ENCODE data around the gene DUOX2. TPM values are rescaled to one million over a fixed set of nuclear protein-coding genes. Genes with fewer than 3 reads are reported as not detected.

DUOX2 gene
- total and polyA plus RNA-seq, 2 of the 8 experiments (the other 6 are each of a cell fraction or from before 2014, with no cell fraction given), result 0.08 TPM; not detected in 1

DNA sequence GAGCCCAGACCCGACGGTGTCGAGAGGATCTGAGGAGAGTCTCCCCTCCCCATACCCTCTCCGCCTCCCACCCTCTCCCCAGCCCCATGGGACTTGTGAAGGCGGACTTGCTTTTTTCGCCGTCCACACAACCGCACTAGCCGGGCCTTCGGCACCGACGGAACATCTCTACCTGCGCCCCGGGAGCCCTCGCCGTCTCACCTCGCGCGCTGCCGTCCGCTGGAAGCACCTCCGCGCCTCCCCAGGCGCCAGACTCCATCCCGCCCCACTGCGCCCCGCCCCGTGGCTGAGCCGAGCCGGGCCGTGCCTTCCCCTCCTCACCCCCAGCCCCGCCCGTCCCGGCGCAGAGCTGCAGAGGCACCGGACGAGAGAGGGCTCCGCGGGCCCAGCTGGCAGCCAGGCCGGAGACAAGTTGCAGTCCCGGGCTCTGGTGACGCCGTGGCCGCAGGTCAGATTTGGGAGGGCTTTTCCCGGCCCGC is 15.7 kb upstream of the DUOX2 start, which contains the start of the genes DUOX1 and DUOXA1:
Gene DUOX1, plus strand, starts transcription at position 344 of the 479 bp plus-strand sequence. CDS start 1,973 bp downstream, outside the sequence.
Gene DUOXA1, minus strand, starts transcription at position 229 of the 479 bp plus-strand sequence. CDS start 6,865 bp downstream, outside the sequence.
- POLR2A ChIA-PET (ENCODE audit: partially characterized antibody), result interaction anchor here (1.1 to 1.6 kb wide), 3 partner anchors 13 to 57 kb away, joined by 3 to 6 read pairs (median 4); no protein-coding TSS in a partner anchor

More for the DNA sequence above, 15.7 kb upstream of the DUOX2 start, which contains the start of the genes DUOX1 and DUOXA1:
- Histone ChIP-seq H3K79me2 (ENCODE audit: control insufficient read depth in 1 of 2, insufficient read depth in 2 of 2, low read length in 2 of 2) (no peaks in the 10 kb centered on the region), H3K9me3 (ENCODE audit: insufficient read depth in 2 of 2, low read depth in 1 of 2, low read length in 1 of 2) (no peaks in the 10 kb centered on the region), H2AK5ac (ENCODE audit: low read depth, low read length) (no peak within 1 kb of the TSS), H2BK5ac (ENCODE audit: low read depth, low read length) (no peak within 1 kb of the TSS), H4K91ac (replicated peaks; ENCODE audit: insufficient read length, low read length) (no peak within 1 kb of the TSS), H2BK20ac (ENCODE audit: low read length) (no peak within 1 kb of the TSS), H3K18ac (ENCODE audit: extremely low read depth, low read length) (peak within 1 kb of the TSS; percentile 60; the same call in 1 of the 2 replicates), H3K23ac (ENCODE audit: insufficient read length) (no peak within 1 kb of the TSS), H2BK120ac (replicated peaks; ENCODE audit: low read depth, low read length) (no peak within 1 kb of the TSS), H3K27me3 (replicated peaks in 1 of 4; ENCODE audit: control insufficient read depth in 3 of 4, extremely low read depth in 1 of 4, insufficient read depth in 3 of 4, low read length in 3 of 4) (peaks cover 73 to 95% (median 84%) of the 10 kb centered on the region in 4 experiments), H3K4me3 (ENCODE audit: extremely low read depth in 1 of 4, insufficient read depth in 2 of 4, low read depth in 3 of 4, low read length in 4 of 4) (peak within 1 kb of the TSS; percentile 39 to 66 (median 44)), H3K14ac (ENCODE audit: insufficient read length) (no peak within 1 kb of the TSS), H3K4ac (replicated peaks; ENCODE audit: insufficient read length, low read depth, low read length) (no peak within 1 kb of the TSS), H3K56ac (replicated peaks; ENCODE audit: insufficient read length, low read depth, low read length) (no peak within 1 kb of the TSS), H2AFZ (ENCODE audit: low read length) (peak within 1 kb of the TSS; percentile 14; the same call in 1 of the 2 replicates), H3K4me1 (replicated peaks in 1 of 4; ENCODE audit: control insufficient read depth in 3 of 4, insufficient read depth in 4 of 4, low read length in 3 of 4) (peaks cover 0 to 6% (median 3%) of the 10 kb centered on the region in 4 experiments; a peak in 4 of 7 replicates), H2BK15ac (ENCODE audit: low read length) (no peak within 1 kb of the TSS), H4K8ac (ENCODE audit: extremely low read depth, insufficient read depth, low read length) (peak within 1 kb of the TSS; percentile 6), H4K5ac (ENCODE audit: insufficient read length, low read depth, low read length) (no peak within 1 kb of the TSS), H3K36me3 (ENCODE audit: control insufficient read depth in 2 of 4, insufficient read depth in 4 of 4, low read length in 3 of 4) (no peaks in the 10 kb centered on the region), H3K23me2 (ENCODE audit: low read depth, low read length) (peaks cover 5% of the 10 kb centered on the region; the same call in 1 of the 2 replicates), H3K4me2 (ENCODE audit: insufficient read depth in 1 of 2, low read depth in 2 of 2, low read length in 2 of 2) (peak within 1 kb of the TSS; percentile 63 to 92), H3K79me1 (ENCODE audit: low read depth, low read length) (no peaks in the 10 kb centered on the region), H2BK12ac (ENCODE audit: low read depth, low read length) (peak within 1 kb of the TSS; percentile 50; the same call in 1 of the 2 replicates), H3K27ac (ENCODE audit: low read depth, low read length) (no peak within 1 kb of the TSS), H3K9ac (replicated peaks in 1 of 4; ENCODE audit: extremely low read depth in 1 of 4, low read depth in 3 of 4, low read length in 3 of 4) (no peak within 1 kb of the TSS), H4K20me1 (replicated peaks in 1 of 2; ENCODE audit: control insufficient read depth in 1 of 2, insufficient read depth in 2 of 2, low read length in 2 of 2) (peaks cover 0 to 2% of the 10 kb centered on the region in 2 experiments)
- 7% methylated on average over 16 of the region's 46 CpGs; no CpG with 5 or more reads in 1 of the 2 experiments for WGBS, 2 experiments (ENCODE audit: extremely low coverage in 1 of 2, insufficient coverage in 1 of 2, insufficient read length in 1 of 2, insufficient replicate concordance in 2 of 2, low coverage in 1 of 2, low lambda C conversion rate in 2 of 2, missing lambda C conversion rate in 1 of 2)
- DNase-seq (ENCODE audit: low read depth in 1 of 2, low spot score in 2 of 2) (peak in 1 of 2 experiments; percentile 79), FAIRE-seq (no peak)
- TF ChIP-seq EZH2 (IDR thresholded peaks at IDR 0.05; ENCODE audit: low read depth, low read length, severe bottlenecking), result peak; percentile 51
- 0 out of 2 replicates have a peak, but pooled peaks have one; percentile 11 for TF ChIP-seq EGR1 (IDR thresholded peaks at IDR 0.05; ENCODE audit: borderline replicate concordance, low read depth, low read length)
- no peak for TF ChIP-seq SIX5 (IDR thresholded peaks at IDR 0.05; ENCODE audit: low read depth, low read length)
- TF ChIP-seq, protein P1, sequence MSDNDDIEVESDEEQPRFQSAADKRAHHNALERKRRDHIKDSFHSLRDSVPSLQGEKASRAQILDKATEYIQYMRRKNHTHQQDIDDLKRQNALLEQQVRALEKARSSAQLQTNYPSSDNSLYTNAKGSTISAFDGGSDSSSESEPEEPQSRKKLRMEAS (IDR thresholded peaks at IDR 0.05), result 0 out of 2 replicates have a peak, but pooled peaks have one; percentile 4
- peak; percentile 53 for TF ChIP-seq SUZ12 (IDR thresholded peaks at IDR 0.05; ENCODE audit: low read length)
- no peak for TF ChIP-seq TEAD4 (IDR thresholded peaks at IDR 0.05; ENCODE audit: low read depth, low read length)
- TF ChIP-seq SIN3A (conservative IDR thresholded peaks at IDR 0.05 in 1 of 2, IDR thresholded peaks at IDR 0.05 in 1 of 2; ENCODE audit: low read depth in 1 of 2, low read length in 2 of 2), result 0 out of 4 replicates have a peak, but pooled peaks of 1 of the 2 experiments have one; percentile 10
- CTCF ChIA-PET (ENCODE audit: partially characterized antibody), result interaction anchor here (1.0 to 7.9 kb wide), 6 partner anchors 9 to 72 kb away, joined by 3 to 45 read pairs (median 7); partner anchors contain the start of genes DUOX2 and DUOXA2
